IPS-18c (cell line): ENCODE measurements around the gene SPOCK1.

Experiments
- H3K4me3 ChIP-seq: 2 replicates; pipeline ENCODE4 v1.7.0; 2013; ENCODE audit warnings: low read depth, mild to moderate bottlenecking, low read length, moderate library complexity; ENCODE audit not compliant: insufficient read depth
- H3K9me3 ChIP-seq: one replicate; pipeline ENCODE4 v1.6.1; 2013; ENCODE audit warnings: mild to moderate bottlenecking, low read length, moderate library complexity; ENCODE audit not compliant: control insufficient read depth, insufficient read depth

SPOCK1 gene

GRCh38 chr5:137333928-137334327 lies 165.2 kb downstream of the SPOCK1 start:
- H3K9me3 ChIP-seq = peaks cover 3% of the 10 kb centered on the region
- H3K4me3 ChIP-seq = no peak overlapping the region

DNA sequence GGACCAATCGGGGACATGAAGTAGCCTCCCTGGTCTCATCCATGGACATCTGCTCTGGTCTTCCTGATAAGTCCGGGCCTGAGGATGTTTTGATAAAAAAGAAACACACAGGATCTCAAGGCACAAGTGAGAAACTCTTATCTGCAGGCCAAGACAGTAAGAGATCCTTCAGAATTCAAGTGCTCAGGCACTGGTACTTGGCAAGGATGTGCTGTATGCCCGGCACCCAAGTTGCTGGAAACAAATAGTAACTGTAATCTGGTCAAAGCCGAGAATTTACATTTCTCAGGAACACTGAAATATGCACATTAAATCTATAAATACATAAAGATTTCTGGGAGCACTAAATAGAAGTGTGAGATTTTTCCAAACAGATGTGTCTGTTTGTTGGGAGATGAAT lies 165.7 kb downstream of the SPOCK1 start:
- Histone ChIP-seq H3K4me3 (no peak overlapping the region), H3K9me3 (no peaks in the 10 kb centered on the region)

DNA sequence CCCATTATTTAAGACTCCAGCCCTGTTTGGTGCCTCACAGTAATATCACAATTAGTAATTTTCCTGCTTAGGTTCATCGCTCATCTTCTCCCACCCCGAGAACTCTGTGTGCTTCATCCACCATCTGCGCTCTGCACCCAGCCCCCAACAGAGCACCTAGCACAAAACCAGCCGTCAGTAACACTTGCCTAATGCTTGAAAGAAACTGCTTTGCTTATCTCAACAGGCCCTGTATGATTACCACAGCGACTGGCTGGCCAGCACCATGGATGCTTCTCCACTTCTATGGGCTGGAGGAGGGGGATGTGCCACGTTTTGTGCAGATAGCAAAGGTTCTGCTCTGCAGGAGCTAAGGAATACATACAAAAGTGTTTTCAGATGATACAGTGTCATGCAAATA lies 166.8 kb downstream of the SPOCK1 start:
- no peak overlapping the region for H3K4me3 ChIP-seq
- H3K9me3 ChIP-seq = no peaks in the 10 kb centered on the region

DNA sequence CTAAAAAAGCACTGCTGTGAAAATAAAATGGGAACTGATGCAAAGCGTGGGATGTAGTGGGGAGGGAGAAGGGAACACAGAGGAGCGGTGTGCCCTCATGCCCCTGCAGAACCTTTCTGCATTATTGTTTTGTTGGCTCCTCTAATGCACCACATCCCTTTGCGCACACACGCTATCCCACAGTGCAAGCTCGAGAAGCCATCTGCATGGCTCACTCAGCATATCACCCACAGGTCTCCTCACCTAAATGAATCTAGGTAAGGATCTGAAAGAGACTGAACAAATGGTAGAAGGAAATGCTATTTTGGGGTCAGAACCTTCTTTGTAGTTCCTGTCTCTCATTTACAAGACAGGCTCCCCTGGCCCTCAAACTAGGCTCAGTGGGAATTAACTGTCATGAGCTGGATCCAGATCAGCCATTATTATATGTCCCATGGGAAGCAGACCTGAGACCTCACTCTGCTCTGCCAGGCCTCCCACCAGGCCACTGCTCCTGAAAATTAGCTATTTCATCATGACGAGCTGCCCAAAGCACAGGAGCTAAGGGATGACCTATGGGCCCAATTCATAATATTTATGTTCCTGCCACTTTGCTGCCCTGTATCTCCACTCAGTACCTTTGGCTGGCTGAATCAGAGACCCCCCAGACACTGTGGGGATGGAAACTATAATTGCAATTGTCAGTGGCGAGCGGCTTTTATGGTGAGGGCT lies 169.4 kb downstream of the SPOCK1 start:
- Histone ChIP-seq H3K9me3 (no peaks in the 10 kb centered on the region), H3K4me3 (no peak overlapping the region)

GRCh38 chr5:137328991-137329390 lies 170.1 kb downstream of the SPOCK1 start:
- H3K4me3 ChIP-seq = no peak overlapping the region
- no peaks in the 10 kb centered on the region for H3K9me3 ChIP-seq

DNA sequence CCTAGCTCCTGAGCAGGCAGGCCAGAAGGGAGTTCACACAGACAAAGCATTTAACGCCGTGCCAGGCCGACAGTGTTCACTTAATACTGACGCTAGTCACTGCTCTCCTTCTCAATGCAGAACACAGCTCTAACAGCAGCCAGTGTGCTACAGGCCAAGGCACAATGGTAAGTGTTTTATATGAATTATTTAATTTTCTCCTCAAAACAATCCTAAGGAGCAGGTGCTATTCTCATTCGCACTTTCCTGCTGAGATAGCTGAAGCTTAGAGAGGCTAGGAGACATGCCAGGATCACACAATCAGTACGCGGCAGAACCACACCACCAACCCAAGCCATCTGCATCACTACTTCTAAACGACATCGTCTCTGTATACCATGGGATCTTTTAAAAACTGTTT lies 170.7 kb downstream of the SPOCK1 start:
- no peak overlapping the region for H3K4me3 ChIP-seq
- no peaks in the 10 kb centered on the region for H3K9me3 ChIP-seq

DNA sequence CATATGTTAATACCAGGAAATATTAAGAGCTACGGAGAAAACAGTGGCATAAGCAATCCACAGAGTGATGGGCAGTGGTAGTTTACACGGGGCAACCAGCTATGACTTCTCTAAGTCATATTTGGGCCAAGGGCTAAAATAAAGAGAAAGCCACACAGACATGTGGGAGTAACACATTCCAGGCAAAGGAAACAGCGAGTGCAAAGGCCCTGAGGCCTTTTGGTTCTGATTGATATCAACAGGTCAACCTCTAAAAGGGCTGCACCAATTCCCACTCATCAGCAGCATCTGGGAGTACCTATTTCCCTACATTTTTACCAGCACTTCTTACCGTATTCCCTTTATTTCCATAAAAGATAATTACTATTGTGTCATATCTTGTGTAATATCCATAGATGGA lies 173.4 kb downstream of the SPOCK1 start:
- H3K9me3 ChIP-seq = no peaks in the 10 kb centered on the region
- H3K4me3 ChIP-seq = no peak overlapping the region

GRCh38 chr5:137320056-137321045 lies 178.8 kb downstream of the SPOCK1 start:
- Histone ChIP-seq H3K4me3 (no peak overlapping the region), H3K9me3 (no peaks in the 10 kb centered on the region)

DNA sequence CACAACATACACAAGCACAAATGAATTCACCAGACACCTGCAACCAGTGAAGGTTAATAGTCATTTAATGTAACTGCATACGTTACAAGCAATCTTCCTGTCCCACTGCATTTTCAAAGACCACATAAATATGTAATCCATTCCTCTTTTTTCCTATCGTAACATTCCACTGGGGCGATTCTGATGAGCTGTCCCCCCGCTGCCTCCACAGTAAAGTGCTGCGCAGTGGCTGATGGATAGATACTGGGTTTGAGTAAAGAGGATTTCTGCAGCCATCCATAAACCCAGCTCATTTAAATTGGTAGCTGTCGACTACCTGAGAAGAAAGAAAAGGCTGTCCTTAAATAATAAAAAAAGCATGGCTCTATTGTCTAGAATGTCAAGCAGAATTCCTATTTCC lies 181.1 kb downstream of the SPOCK1 start:
- Histone ChIP-seq H3K4me3 (no peak overlapping the region), H3K9me3 (no peaks in the 10 kb centered on the region)

DNA sequence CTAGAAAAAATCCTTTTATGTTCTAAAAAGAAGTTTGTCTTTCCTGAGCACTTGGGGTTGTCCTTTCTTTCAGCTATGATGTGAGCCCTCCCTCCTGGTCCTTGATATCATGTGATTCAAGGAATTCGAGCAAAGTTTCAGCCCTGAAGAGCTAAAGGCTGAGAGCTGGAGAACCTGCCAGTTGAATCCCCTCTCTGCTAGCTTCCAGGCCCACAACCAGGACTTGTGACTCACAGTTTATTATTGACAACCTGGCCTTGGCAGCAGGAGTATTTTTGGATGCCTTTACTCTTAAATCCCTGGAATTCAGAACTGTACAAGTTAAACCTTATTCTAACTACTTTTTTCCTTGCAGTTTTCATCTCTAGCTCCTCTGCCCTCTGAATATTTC lies 182.8 kb downstream of the SPOCK1 start:
- Histone ChIP-seq H3K9me3 (no peaks in the 10 kb centered on the region), H3K4me3 (no peak overlapping the region)

- no peaks in the 10 kb centered on the region for H3K9me3 ChIP-seq
Measured at GRCh38 chr5:137315534-137316345, 183.4 kb downstream of the SPOCK1 start.

GRCh38 chr5:137315109-137315508 lies 184.0 kb downstream of the SPOCK1 start:
- Histone ChIP-seq H3K9me3 (no peaks in the 10 kb centered on the region), H3K4me3 (no peak overlapping the region)

More at GRCh38 chr5:137315534-137316345, 183.4 kb downstream of the SPOCK1 start:
- no peak overlapping the region for H3K4me3 ChIP-seq

DNA sequence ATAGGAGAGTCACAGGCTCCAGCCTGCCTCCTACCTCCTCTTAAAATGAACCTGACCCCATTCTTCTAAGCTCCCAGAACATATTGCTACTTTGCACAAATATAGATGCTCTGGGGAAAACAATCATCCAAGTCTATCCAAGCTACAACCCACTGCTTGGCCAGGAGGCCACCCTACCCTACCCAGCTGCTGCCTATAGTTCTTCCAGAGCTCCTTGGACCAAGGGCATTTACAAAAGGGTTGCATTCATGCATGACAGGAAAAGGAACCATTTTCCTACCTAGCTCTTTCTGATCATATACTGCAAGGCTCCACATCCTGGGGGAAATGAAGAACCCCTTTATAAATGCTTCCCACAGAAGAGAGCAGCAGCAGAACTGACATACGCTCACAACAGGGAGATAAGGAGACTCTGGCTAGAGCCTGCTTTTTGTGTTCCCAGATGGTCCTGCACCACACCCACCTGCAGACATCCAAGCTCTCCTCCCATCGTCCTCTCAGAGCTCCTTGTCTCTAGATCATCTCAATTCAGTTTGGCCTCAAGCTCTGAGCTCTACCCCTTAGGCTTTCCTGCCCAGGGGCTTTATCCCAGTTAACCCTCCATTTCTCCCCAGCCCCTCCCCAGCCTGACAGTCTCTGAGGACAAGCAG lies 185.5 kb downstream of the SPOCK1 start:
- Histone ChIP-seq H3K4me3 (no peak overlapping the region), H3K9me3 (no peaks in the 10 kb centered on the region)

- H3K4me3 ChIP-seq = no peak overlapping the region
- no peaks in the 10 kb centered on the region for H3K9me3 ChIP-seq
Measured at GRCh38 chr5:137312011-137312410, 187.1 kb downstream of the SPOCK1 start.

GRCh38 chr5:137310051-137310730 lies 188.9 kb downstream of the SPOCK1 start:
- no peak overlapping the region for H3K4me3 ChIP-seq
- H3K9me3 ChIP-seq = no peaks in the 10 kb centered on the region

DNA sequence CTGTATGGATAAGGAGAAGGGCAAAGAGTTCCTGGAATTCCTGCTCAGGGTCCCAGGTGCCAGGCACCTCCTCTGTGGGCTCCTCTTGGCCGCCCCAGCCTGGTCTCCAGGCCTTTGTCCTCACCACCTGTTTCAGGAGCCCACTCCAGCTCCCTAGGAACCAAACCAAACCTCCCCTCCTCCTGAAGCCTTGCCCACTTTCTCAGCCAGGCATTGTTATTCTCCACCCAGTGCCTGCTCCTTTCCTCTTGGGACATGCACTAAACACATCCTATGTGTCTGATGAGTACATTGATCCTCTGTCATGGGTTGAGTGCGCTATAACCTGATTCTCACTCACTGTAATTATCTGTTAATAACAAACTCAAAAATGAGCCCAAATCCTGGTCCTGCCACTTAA lies 189.8 kb downstream of the SPOCK1 start:
- H3K4me3 ChIP-seq = no peak overlapping the region
- no peaks in the 10 kb centered on the region for H3K9me3 ChIP-seq
